ENCODE results near the gene LTK.

LTK gene

GRCh38 chr15:41513506-41514227, at the start of gene LTK:
Gene LTK, minus strand, starts transcription at chr15:41513827. Its CDS starts 118 bp downstream, at chr15:41513709.
- DNase-seq (ENCODE audit: extremely low spot score, insufficient read length, low read depth) (no peak), FAIRE-seq (peak; percentile 38)

- no peak for FAIRE-seq
- no peak for DNase-seq (ENCODE audit: extremely low spot score, insufficient read length, low read depth)
These were observed 49.2 kb upstream of the LTK start for GRCh38 chr15:41562784-41563198.

GRCh38 chr15:41562244-41562643, 48.6 kb upstream of the LTK start:
- FAIRE-seq: no peak
- no peak for DNase-seq (ENCODE audit: extremely low spot score, insufficient read length, low read depth)

GRCh38 chr15:41561777-41562145, 48.1 kb upstream of the LTK start:
- no peak for FAIRE-seq
- no peak for DNase-seq (ENCODE audit: extremely low spot score, insufficient read length, low read depth)

GRCh38 chr15:41561104-41561776, 47.6 kb upstream of the LTK start:
- no peak for FAIRE-seq
- no peak for DNase-seq (ENCODE audit: extremely low spot score, insufficient read length, low read depth)

GRCh38 chr15:41560572-41560874, 46.9 kb upstream of the LTK start:
- FAIRE-seq (no peak), DNase-seq (ENCODE audit: extremely low spot score, insufficient read length, low read depth) (no peak)

GRCh38 chr15:41559239-41559782, 45.7 kb upstream of the LTK start:
- no peak for DNase-seq (ENCODE audit: extremely low spot score, insufficient read length, low read depth)
- no peak for FAIRE-seq

GRCh38 chr15:41558400-41559238, 45.0 kb upstream of the LTK start, which contains the start of gene TYRO3:
Gene TYRO3, plus strand, starts transcription at chr15:41559212. Its CDS starts 46 bp downstream, at chr15:41559258.
- DNase-seq (ENCODE audit: extremely low spot score, insufficient read length, low read depth) (peak; percentile 51), FAIRE-seq (peak; percentile 21)

- peak; percentile 61 for DNase-seq (ENCODE audit: extremely low spot score, insufficient read length, low read depth)
- peak; percentile 65 for FAIRE-seq
These were observed 44.2 kb upstream of the LTK start for GRCh38 chr15:41557673-41558399.

GRCh38 chr15:41556677-41557076, 43.0 kb upstream of the LTK start:
- peak; percentile 15 for FAIRE-seq
- DNase-seq (ENCODE audit: extremely low spot score, insufficient read length, low read depth): no peak

- DNase-seq (ENCODE audit: extremely low spot score, insufficient read length, low read depth): no peak
- no peak for FAIRE-seq
These were observed 41.3 kb upstream of the LTK start for GRCh38 chr15:41554915-41555314.

- FAIRE-seq: no peak
These were observed 40.7 kb upstream of the LTK start for GRCh38 chr15:41554343-41554742.

GRCh38 chr15:41553731-41554130, 40.1 kb upstream of the LTK start:
- DNase-seq (ENCODE audit: extremely low spot score, insufficient read length, low read depth): no peak
- FAIRE-seq: no peak

More at GRCh38 chr15:41554343-41554742, 40.7 kb upstream of the LTK start:
- no peak for DNase-seq (ENCODE audit: extremely low spot score, insufficient read length, low read depth)

- FAIRE-seq (no peak), DNase-seq (ENCODE audit: extremely low spot score, insufficient read length, low read depth) (no peak)
These were observed 36.6 kb upstream of the LTK start for GRCh38 chr15:41550066-41550775.

- no peak for FAIRE-seq
- no peak for DNase-seq (ENCODE audit: extremely low spot score, insufficient read length, low read depth)
These were observed 33.5 kb upstream of the LTK start for GRCh38 chr15:41546851-41547786.

- DNase-seq (ENCODE audit: extremely low spot score, insufficient read length, low read depth) (no peak), FAIRE-seq (no peak)
These were observed 31.6 kb upstream of the LTK start for GRCh38 chr15:41545218-41545617.

- DNase-seq (ENCODE audit: extremely low spot score, insufficient read length, low read depth) (no peak), FAIRE-seq (no peak)
These were observed 31.0 kb upstream of the LTK start for GRCh38 chr15:41544650-41545015.

- DNase-seq (ENCODE audit: extremely low spot score, insufficient read length, low read depth): no peak
- no peak for FAIRE-seq
These were observed 29.9 kb upstream of the LTK start for GRCh38 chr15:41543521-41543870.
